H9 (cell line): ENCODE measurements around the gene NEK6. TPM values are rescaled to one million over a fixed set of nuclear protein-coding genes. Genes with fewer than 3 reads are reported as not detected.

Experiments
- DNase-seq: peaks from one replicate; pipeline ENCODE4 v3.0.0-alpha.2; 2017
- H2AFZ ChIP-seq: one replicate; pipeline ENCODE4 v1.6.1; 2013; ENCODE audit warnings: mild to moderate bottlenecking, low read length, control low read depth, moderate library complexity
- H2AK5ac ChIP-seq: 2 replicates; pipeline ENCODE4 v1.6.1; 2013; ENCODE audit warnings: low read length, control low read depth, mixed read lengths; ENCODE audit not compliant: insufficient read length
- H2BK120ac ChIP-seq: one replicate; pipeline ENCODE4 v1.6.1; 2013; ENCODE audit warnings: low read depth, mild to moderate bottlenecking, low read length, control low read depth, inconsistent platforms; ENCODE audit not compliant: poor library complexity, severe bottlenecking
- H2BK12ac ChIP-seq: 2 replicates; pipeline ENCODE4 v1.6.1; 2013; ENCODE audit warnings: low read length, control low read depth, mixed read lengths, low read depth; ENCODE audit not compliant: insufficient read length
- H2BK15ac ChIP-seq: 2 replicates; pipeline ENCODE4 v1.6.1; 2013; ENCODE audit warnings: low read depth, low read length, control low read depth
- H2BK20ac ChIP-seq: one replicate; pipeline ENCODE4 v1.6.1; 2013; ENCODE audit warnings: low read depth, mild to moderate bottlenecking, low read length, control low read depth, inconsistent platforms; ENCODE audit not compliant: poor library complexity, severe bottlenecking
- H2BK5ac ChIP-seq: 2 replicates; pipeline ENCODE4 v1.6.1; 2013; ENCODE audit warnings: low read length, control low read depth, mixed read lengths; ENCODE audit not compliant: insufficient read length
- H3K14ac ChIP-seq: 2 replicates; pipeline ENCODE4 v1.6.1; 2013; ENCODE audit warnings: low read length, control low read depth; ENCODE audit not compliant: insufficient read depth
- H3K18ac ChIP-seq: 2 replicates; pipeline ENCODE4 v1.6.1; 2013; ENCODE audit warnings: low read depth, mild to moderate bottlenecking, mixed read lengths, low read length, control low read depth; ENCODE audit not compliant: insufficient read length
- H3K23ac ChIP-seq: 2 replicates; pipeline ENCODE4 v1.6.1; 2013; ENCODE audit warnings: low read length, control low read depth, mixed read lengths, low read depth; ENCODE audit not compliant: insufficient read length
- H3K23me2 ChIP-seq: 2 replicates; pipeline ENCODE4 v1.6.1; 2013; ENCODE audit warnings: low read depth, mild to moderate bottlenecking, mixed read lengths, low read length, control low read depth; ENCODE audit not compliant: insufficient read length, poor library complexity, severe bottlenecking
- H3K27ac ChIP-seq: 2 replicates; pipeline ENCODE4 v1.5.1; 2013; ENCODE audit warnings: low read length, control low read depth, mixed read lengths, low read depth; ENCODE audit not compliant: insufficient read length
- H3K27me3 ChIP-seq: 2 replicates; pipeline ENCODE4 v1.6.1; 2013; ENCODE audit warnings: low read length, control low read depth, inconsistent platforms; ENCODE audit not compliant: insufficient read depth
- H3K4ac ChIP-seq: 2 replicates; pipeline ENCODE4 v1.6.1; 2013; ENCODE audit warnings: low read depth, mild to moderate bottlenecking, control low read depth, inconsistent platforms, low read length, moderate library complexity
- H3K4me1 ChIP-seq: 2 replicates; pipeline ENCODE4 v1.6.1; 2013; ENCODE audit warnings: low read length, control low read depth, inconsistent platforms; ENCODE audit not compliant: insufficient read depth
- H3K4me2 ChIP-seq: 2 replicates; pipeline ENCODE4 v1.6.1; 2013; ENCODE audit warnings: low read length, control low read depth, mixed read lengths; ENCODE audit not compliant: insufficient read length, insufficient read depth
- H3K56ac ChIP-seq: 2 replicates; pipeline ENCODE4 v1.6.1; 2013; ENCODE audit warnings: low read depth, mild to moderate bottlenecking, mixed read lengths, low read length, control low read depth; ENCODE audit not compliant: insufficient read length
- H3K79me1 ChIP-seq: 2 replicates; pipeline ENCODE4 v1.6.1; 2013; ENCODE audit warnings: low read depth, mild to moderate bottlenecking, moderate library complexity, low read length, control low read depth, inconsistent platforms; ENCODE audit not compliant: insufficient read depth, poor library complexity, severe bottlenecking
- H3K79me2 ChIP-seq: 2 replicates; pipeline ENCODE4 v1.6.1; 2013; ENCODE audit warnings: low read length, control low read depth, inconsistent platforms; ENCODE audit not compliant: insufficient read depth
- H3K9ac ChIP-seq: 2 replicates; pipeline ENCODE4 v1.6.1; 2013; ENCODE audit warnings: low read length, control low read depth, mixed read lengths; ENCODE audit not compliant: insufficient read length; ENCODE audit errors: extremely low read depth
- H3K9me3 ChIP-seq: one replicate; pipeline ENCODE4 v1.6.1; 2013; ENCODE audit warnings: low read depth, low read length, inconsistent platforms; ENCODE audit not compliant: control insufficient read depth
- H3T11ph ChIP-seq: one replicate; pipeline ENCODE4 v1.6.1; 2013; ENCODE audit warnings: mild to moderate bottlenecking, low read length, control low read depth, inconsistent platforms
- H4K20me1 ChIP-seq: one replicate; pipeline ENCODE4 v1.6.1; 2013; ENCODE audit not compliant: control insufficient read depth, insufficient read length, insufficient read depth
- H4K5ac ChIP-seq: 2 replicates; pipeline ENCODE4 v1.6.1; 2013; ENCODE audit warnings: low read depth, mild to moderate bottlenecking, mixed read lengths, low read length, control low read depth; ENCODE audit not compliant: insufficient read length
- H4K8ac ChIP-seq: replicated peaks from 2 replicates; pipeline ENCODE4 v1.6.1; 2013; ENCODE audit warnings: low read length, control low read depth, mixed read lengths, low read depth; ENCODE audit not compliant: insufficient read length
- H4K91ac ChIP-seq: 2 replicates; pipeline ENCODE4 v1.6.1; 2013; ENCODE audit warnings: low read depth, mild to moderate bottlenecking, moderate library complexity, mixed read lengths, low read length, control low read depth; ENCODE audit not compliant: insufficient read length
- H3K27ac Mint-ChIP-seq, 3 experiments: 2 replicates in 2 of 3; 3 replicates in 1 of 3; pipeline ENCODE4 v1.8.0; 2020 to 2021; ENCODE audit warnings: mixed read lengths in 3 of 3, mild to moderate bottlenecking in 1 of 3, moderate library complexity in 1 of 3
- H3K27me3 Mint-ChIP-seq: 2 replicates; pipeline ENCODE4 v1.8.0; 2021; ENCODE audit warnings: low read depth, mild to moderate bottlenecking, moderate library complexity, mixed read lengths
- H3K36me3 Mint-ChIP-seq, 3 experiments: 2 replicates in 2 of 3; 3 replicates in 1 of 3; pipeline ENCODE4 v1.8.0; 2020 to 2021; ENCODE audit warnings: low read depth in 3 of 3, mixed read lengths in 3 of 3; ENCODE audit not compliant: insufficient read depth in 1 of 3
- H3K4me1 Mint-ChIP-seq, 2 experiments: 2 replicates each; pipeline ENCODE4 v1.8.0; 2020; ENCODE audit warnings: mixed read lengths in 2 of 2
- H3K4me3 Mint-ChIP-seq, 2 experiments: 2 replicates in 1 of 2; 3 replicates in 1 of 2; pipeline ENCODE4 v1.8.0; 2020 to 2021; ENCODE audit warnings: mild to moderate bottlenecking in 2 of 2, mixed read lengths in 2 of 2, moderate library complexity in 1 of 2
- H3K9me3 Mint-ChIP-seq, 2 experiments: 2 replicates in 1 of 2; 3 replicates in 1 of 2; pipeline ENCODE4 v1.8.0; 2020; ENCODE audit warnings: mild to moderate bottlenecking in 2 of 2, mixed read lengths in 2 of 2, moderate library complexity in 1 of 2
- WGBS: extraction: QIAGEN DNeasy Blood & Tissue Kit; methylation state at CpG from one replicate; pipeline ENCODE4 v1.1.7; 2013; ENCODE audit warnings: missing lambda C conversion rate, low lambda C conversion rate, mixed read lengths; ENCODE audit not compliant: insufficient read length; ENCODE audit errors: extremely low coverage; 5-methylcytosine and 5-hydroxymethylcytosine counted together
- total RNA-seq: library from RNA; stranded (reverse); gene quantifications from 2 replicates; pipeline ENCODE4 v1.2.1, GENCODE V29; 2021
- TF ChIP-seq, protein P1 (sequence below): fragments of 200-600 bp; sonication (generic); conservative IDR thresholded peaks from 3 replicates; pipeline ENCODE4 v1.8.0; 2021; ENCODE audit warnings: antibody characterized with exemption, mild to moderate bottlenecking

Gene NEK6
- total RNA-seq, 1 experiment from 2014 or later = 14.3 TPM

DNA sequence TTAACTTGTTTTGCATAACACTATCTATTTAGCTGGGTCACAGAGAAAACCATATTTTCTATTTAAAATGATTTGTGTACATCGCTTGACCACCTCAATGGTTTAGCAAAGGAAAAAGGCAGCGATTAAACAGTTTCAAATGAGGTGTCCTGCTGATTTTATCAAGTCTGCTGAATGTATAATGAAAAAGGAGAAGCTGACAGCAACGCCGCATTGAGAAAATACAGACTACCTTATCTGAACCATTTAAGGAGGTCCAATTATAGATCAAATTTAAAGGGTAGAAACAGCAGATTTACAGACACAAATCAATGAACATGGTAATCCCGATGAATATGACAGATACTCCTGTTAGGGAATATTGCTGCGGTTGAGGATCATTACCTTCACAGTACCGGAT, 127.9 kb downstream of the NEK6 start:
- no peak overlapping the region for H2BK12ac ChIP-seq
- H3K27ac Mint-ChIP-seq = no peak overlapping the region
- no peak overlapping the region for H2AK5ac ChIP-seq
- no peak overlapping the region for H2BK20ac ChIP-seq
- H3K4me1 Mint-ChIP-seq = peaks cover 12 to 22% of the 10 kb centered on the region in 2 experiments
- no peaks in the 10 kb centered on the region for H3K9me3 ChIP-seq
- no peaks in the 10 kb centered on the region for H3K27me3 Mint-ChIP-seq
- no peak overlapping the region for H3K14ac ChIP-seq
- no peaks in the 10 kb centered on the region for H3K9me3 Mint-ChIP-seq
- no peak overlapping the region for H3K4me2 ChIP-seq
- DNase-seq = no peak
- peaks cover 11% of the 10 kb centered on the region for H3K79me1 ChIP-seq
- H4K91ac ChIP-seq = no peak overlapping the region
- WGBS = no CpG with 5 or more reads among the region's 7 CpGs
- H3T11ph ChIP-seq = no peak overlapping the region
- no peaks in the 10 kb centered on the region for H4K20me1 ChIP-seq
- H3K4me1 ChIP-seq = no peaks in the 10 kb centered on the region
- no peak overlapping the region for H2BK15ac ChIP-seq
- no peaks in the 10 kb centered on the region for H3K27me3 ChIP-seq
- H3K23me2 ChIP-seq = no peaks in the 10 kb centered on the region
- TF ChIP-seq, protein P1, sequence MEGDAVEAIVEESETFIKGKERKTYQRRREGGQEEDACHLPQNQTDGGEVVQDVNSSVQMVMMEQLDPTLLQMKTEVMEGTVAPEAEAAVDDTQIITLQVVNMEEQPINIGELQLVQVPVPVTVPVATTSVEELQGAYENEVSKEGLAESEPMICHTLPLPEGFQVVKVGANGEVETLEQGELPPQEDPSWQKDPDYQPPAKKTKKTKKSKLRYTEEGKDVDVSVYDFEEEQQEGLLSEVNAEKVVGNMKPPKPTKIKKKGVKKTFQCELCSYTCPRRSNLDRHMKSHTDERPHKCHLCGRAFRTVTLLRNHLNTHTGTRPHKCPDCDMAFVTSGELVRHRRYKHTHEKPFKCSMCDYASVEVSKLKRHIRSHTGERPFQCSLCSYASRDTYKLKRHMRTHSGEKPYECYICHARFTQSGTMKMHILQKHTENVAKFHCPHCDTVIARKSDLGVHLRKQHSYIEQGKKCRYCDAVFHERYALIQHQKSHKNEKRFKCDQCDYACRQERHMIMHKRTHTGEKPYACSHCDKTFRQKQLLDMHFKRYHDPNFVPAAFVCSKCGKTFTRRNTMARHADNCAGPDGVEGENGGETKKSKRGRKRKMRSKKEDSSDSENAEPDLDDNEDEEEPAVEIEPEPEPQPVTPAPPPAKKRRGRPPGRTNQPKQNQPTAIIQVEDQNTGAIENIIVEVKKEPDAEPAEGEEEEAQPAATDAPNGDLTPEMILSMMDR = no peak
- H3K23ac ChIP-seq = no peak overlapping the region
- no peak overlapping the region for H4K8ac ChIP-seq
- no peak overlapping the region for H3K9ac ChIP-seq
- H3K36me3 Mint-ChIP-seq = peaks cover 5 to 19% (median 14%) of the 10 kb centered on the region in 3 experiments; a peak in 6 of 7 replicates
- no peak overlapping the region for H3K27ac ChIP-seq
- no peak overlapping the region for H3K4ac ChIP-seq
- no peak overlapping the region for H4K5ac ChIP-seq
- no peak overlapping the region for H3K4me3 Mint-ChIP-seq
- no peak overlapping the region for H2AFZ ChIP-seq
- H2BK5ac ChIP-seq = no peak overlapping the region
- H3K56ac ChIP-seq = no peak overlapping the region
- H2BK120ac ChIP-seq = no peak overlapping the region
- peaks cover 8% of the 10 kb centered on the region; the same call in 1 of the 2 replicates for H3K79me2 ChIP-seq
- no peak overlapping the region for H3K18ac ChIP-seq
